SIG-M5 treated with dmso at 0.1 percent for 504 hours (cell line): ENCODE measurements around the gene CADM1.

Experiments
- DNase-seq: peaks from one replicate; lab custom pipeline; 2025; ENCODE audit not compliant: unreplicated experiment; lab: John Stamatoyannopoulos, UW

CADM1 gene

DNA sequence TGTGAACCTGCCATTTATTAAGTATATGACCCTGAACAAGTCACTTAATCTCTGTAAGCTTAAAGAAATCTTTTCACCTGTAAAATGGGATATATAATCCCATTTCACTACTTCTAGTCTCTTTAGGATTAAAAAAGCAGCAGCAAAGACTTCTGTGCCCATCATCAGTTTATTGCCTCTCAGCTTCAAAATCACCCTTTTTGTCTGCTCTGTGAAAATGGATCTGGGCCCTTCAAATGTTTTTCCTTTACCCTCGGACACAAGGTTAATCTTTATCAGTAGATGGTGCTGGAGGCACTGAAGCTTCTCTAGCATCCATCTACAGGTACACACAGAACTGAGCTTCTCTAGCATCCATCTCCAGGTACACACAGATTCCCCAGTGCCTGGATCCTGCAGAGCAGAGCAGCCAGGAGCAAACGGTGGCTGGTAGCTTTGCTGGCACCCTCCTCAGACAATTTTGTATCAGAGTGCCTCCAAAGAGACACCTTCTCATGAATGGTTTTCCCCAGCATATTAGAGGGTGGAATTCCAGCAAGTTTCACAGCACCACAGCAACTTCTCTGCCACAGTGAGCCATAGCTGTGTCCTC, 56.8 kb downstream of the CADM1 start:
- no peak for DNase-seq

DNA sequence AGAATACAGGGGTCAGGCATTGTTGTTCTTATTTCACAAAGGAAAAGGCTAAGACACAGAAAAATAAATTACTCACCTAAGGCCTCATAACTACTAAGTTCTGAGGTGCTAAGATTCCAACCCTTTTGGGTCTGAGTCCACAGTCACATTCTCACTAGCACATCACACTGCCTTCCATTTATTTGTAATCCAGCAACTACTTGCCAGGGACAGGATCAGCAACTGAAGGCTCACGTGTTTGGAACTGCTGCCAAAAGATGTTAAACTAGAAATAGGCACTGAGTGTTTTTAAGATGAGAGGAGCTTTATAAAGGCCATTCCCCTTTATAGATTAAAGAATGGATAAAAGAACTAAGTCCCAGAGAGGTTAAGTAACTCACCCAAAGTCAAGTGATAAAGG, 58.0 kb downstream of the CADM1 start:
- no peak for DNase-seq

DNA sequence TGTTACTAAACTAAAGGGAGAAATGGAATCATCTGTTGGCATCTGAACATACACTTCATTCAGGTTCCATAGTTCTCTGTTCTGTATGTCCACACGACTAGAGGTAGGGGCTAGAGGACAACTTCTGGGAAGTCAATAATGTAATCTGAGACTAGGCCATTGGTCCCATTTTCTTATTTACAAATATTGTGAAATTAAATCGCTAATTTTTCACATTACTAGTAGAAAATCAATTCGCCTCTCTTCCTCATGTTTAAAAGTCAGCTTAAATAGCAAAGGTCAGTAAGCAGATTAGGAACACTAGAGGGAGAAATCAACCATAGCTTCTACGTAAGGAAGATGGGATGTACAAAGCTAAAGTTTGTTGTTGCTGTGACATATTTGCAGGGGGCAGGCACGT, 59.7 kb downstream of the CADM1 start:
- no peak for DNase-seq

DNA sequence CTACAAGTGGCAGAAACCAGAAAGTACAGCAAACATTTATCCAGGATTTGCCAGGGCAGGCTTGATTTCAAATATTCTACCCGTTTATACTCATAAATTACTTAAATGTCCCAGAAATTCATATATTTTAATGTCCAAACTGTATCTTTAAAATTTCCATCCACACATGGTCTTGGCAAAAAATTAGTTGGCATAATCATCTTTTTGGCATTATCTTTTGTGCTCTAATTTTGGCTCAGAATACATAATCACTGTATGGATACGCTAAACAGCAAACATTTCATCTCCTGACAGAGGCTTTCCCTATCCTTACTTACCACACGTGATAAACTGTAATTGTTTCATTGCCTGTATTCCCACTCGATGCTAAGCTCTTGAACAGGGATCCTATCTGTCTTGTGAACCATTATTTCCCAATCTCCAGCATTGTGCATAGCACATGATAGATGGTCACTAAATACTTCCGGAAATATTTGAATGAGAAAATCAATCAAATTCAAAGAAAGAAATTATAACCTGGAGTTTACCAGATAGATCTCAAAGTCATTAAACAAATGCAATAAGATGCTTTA, 64.2 kb downstream of the CADM1 start:
- DNase-seq = no peak

DNA sequence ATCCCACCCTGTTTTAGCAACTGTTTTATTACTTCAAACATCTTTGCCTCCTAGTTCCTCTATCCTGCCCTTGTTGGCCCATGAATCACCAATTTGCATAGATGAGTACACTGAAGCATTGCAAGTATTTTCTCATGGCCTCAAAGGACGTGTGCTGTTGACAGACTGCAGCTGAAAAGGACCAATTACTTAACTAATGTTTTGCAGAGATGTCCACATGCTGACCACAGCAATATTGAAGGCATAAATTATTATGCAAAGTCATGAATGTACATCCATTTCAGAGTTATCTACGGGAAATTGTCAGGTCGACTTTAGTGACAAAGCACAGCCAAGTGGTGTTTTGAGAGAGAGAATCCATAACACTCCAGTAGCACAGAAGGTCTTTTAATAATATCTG, 64.8 kb downstream of the CADM1 start:
- DNase-seq = no peak

DNA sequence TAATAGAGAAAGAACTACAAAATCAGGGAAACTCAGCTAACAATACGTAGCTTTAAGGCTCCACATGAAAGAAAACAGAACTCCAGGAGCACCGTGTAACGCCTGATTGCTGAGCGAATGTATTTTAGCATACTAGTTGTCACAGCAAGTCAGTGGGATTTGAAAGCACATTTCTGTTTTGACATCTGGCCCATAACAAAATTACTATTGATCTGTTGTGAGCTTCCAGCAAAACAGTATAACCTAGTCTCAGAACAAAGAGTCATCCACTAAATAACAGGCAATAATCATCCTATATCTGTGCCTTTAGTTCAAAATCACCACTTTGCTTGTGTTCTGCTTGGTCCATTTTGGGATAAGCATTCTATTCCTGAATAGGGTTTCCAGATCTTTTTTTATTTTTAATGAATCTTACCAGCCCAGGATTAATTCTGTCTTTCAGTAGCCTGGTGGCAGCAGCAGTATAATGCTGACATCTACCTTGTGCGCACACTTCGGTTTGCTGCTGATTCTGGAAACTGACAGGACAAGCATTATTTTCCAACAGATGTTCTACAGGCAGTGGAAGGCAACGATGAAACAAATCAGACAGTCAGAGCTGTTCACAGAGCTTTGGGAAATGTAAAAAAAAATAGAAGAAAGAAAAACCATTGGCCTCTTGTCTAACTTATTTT, 66.2 kb downstream of the CADM1 start:
- DNase-seq = no peak

DNA sequence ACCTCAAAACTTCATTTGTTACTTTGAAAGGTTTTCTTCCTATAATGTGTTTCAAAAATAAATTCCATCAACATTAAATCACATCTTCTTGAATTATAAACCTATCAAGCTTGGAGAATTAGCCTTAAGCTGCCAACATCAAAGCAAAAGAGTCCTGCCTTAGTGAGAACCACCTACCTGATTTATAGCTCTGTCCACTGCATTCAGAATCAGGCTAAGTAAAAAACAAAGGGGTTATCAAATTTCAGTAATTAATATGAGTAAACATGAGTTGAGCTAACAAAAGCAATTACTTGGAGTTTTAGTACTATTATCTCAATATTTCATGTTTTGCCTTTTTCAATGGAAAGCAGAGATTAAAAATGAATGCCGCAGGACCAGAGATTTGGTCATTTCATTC, 73.9 kb downstream of the CADM1 start:
- DNase-seq = no peak

DNA sequence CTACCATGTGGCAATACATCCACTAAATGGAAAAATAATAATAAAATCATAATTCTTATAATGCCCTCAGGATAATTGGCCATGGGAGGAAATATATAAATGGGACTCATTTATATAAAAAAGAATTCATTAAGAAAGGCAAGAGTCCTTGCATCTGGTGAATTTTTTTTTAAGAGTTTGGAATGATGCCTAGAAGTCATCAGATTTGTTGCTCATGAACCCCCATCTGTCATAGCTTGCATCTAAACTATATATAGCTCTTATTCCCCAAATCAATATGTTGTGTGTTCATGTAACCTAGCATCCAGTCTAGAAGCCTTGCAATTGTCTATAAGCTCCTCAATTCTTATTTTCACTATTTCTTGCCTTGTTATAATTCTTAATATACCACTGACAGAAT, 75.9 kb downstream of the CADM1 start:
- no peak for DNase-seq

DNA sequence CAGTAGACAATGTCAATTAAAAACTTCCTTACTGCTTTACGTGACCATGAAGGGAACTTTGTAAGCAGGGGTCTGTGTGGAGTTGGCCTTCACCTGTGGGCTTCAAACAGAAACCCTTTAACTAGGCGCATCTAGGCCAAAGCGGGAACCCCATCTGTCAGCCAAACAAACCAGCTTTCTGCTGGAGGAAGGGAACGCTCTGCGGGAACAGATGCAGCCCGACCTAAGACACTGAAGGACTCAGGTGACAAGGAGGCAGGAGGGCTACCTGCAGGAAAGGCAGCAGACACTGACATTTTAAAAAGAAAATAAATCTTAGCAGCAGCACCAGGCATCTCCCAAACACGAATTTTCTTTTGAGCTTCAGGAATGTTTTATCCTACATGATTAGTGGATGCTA, 78.4 kb downstream of the CADM1 start:
- no peak for DNase-seq

DNA sequence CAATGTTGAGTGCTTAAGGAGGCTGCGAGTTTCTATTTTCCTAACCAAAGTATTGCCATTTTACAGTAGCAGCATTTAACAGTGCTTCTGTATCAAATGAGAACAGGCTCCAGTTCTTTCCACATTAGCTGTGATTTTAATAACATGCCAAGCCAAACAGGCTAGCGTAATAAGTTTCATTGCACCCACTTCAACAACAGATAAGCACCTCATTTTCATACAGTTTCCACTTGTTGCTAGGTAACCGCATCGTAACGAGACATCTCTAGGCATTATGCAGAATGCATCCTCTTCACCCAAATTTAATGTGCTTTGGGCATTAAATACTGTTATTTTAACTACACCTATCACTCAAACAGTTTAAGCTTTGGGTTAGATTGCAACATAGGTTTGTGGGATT, 79.0 kb downstream of the CADM1 start:
- no peak for DNase-seq

DNA sequence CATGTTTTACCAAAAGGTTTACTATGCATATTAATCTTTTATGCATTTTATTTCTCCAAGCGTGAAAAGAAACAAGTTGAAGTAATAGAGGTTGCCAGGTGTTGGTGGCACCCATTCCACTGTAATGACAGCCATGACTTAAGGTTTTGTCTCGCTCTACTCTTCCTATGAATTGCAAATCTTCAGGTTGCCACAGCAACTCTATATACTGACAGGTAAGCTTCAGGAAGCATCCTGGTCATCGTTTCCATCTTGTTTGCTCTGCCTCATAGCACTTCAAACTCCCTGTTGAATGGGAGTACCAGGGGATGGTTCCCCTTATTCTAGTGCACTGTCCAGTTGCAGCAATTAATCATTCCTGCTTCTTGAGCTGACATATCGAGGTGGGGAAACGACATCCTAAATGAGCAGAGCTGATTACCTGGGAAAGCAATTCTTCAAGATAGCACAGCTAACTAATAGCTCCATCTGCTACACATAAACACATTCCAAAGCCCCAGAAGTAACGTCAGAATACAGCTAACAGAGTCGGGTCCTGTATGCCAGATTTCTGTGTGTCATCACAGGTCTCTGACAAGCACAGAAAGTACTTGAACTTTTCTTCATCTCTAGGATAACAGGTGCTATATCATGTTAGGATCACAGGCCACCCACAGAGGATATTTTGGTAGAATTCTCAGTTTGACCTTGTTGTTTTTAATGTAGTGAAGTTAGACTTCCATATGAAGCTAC, 80.3 kb downstream of the CADM1 start:
- no peak for DNase-seq

DNA sequence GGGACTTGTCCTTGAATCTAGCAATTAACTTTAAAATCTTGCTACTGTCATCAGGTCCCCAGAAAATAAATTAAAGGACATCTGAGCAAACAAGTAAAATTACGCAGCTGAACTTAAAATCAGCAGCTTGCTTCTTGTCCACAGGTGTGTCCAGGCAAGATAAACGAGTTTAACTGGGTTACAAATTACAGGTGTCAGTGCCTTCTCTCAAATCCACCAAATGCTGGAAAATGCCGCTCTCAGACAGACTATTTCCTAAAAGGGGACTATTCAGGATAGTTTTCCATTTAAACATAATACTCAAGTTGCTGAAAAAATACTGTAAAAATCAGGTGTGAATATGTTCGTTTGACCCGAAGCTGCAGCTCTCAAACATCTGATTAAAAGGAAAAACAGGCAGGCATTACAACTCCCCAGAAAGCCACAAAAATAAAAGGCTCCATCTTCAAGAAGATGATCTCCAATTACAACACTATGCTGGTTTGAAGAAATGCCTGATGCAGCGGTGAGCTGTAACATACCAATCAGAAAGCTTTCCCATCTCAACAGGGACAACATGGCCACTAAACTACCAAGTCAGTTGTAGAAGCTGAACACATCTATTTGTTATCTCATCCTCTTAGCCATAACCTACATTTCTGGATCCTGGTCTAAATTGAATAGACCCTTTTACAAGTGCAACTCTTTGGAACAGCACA, 82.1 kb downstream of the CADM1 start:
- no peak for DNase-seq

DNA sequence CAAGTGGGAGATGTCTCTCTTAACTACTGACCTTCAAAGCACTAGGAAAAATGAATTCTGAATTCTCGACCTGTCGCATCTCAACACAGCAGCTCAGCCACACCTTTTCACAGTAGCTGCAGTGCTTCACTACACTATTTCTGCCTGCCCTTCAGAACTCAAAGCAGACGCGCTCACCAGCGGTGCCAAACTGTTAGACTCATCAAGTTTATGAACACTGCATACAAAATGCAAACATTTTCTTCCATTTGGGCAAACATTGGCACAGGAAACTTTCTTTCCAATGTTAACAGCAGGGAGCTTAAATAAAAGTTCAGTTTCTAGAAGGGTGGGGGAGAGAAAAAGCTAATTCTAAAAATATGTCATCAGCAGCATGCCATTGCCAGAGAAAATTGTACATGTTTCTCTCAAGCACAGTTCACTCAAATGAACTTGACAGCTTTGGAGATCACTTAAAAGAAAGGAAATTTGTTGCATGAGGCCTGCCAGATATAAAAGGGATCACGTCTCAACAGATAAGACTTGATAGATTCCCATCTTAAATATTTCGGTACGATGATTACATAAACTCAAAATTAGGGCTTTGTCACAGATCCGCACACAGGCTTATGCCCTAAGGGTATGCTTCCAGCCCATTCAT, 82.7 kb downstream of the CADM1 start:
- no peak for DNase-seq

DNA sequence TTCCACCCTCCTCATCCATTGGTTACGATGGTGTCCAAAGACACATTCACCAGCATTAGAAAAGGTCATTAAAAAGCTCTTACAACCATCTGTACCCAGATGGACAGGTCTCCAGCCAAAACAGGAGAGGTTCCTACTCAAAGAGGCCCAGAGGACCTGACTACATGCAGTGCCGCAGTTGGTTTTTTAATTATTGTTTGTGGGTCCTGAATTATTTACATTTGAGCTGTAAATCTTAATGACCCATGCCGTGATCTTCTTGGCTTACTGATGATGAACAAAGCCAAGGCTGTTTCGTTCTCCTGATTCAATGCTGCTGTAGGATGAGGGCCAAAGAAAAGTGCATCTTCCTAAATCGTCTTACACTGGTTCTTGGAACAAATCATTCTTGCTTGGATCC, 83.7 kb downstream of the CADM1 start:
- DNase-seq = no peak

DNA sequence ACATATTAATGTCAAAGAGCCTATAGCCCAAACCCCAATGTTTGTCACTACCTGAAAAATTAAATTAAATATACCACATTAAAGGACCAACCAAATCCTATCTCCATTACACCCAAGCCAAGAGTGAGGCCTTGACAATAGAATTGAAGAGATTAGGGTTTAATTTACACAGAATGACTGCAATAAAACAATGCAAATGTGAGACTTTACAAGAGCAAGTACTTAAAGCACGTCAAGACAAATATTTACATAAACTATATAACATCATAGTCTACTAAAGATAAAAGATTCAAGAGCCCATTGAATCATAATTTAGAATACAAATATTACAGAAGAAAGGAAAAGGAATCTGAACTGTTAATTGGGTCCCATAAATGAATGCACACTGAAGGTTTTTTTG, 85.6 kb downstream of the CADM1 start:
- no peak for DNase-seq

DNA sequence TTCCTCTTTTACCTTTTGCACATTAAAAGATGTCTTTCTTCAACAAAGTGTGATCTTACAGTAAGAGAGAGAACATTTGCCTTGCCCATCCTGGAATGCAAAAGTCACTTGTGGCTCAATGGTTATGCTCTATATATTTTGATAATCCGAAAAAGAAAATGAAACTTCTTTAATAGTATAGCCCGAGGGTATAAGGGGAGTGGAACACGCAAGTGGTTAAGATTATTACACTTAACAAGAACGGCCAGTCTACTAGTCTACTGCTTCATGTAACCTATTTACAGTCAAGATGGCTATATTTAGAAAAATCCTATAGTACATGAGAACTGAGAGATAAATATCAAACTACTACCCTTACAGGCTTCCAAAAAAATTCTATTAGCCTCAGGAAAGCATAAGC, 86.1 kb downstream of the CADM1 start:
- no peak for DNase-seq

DNA sequence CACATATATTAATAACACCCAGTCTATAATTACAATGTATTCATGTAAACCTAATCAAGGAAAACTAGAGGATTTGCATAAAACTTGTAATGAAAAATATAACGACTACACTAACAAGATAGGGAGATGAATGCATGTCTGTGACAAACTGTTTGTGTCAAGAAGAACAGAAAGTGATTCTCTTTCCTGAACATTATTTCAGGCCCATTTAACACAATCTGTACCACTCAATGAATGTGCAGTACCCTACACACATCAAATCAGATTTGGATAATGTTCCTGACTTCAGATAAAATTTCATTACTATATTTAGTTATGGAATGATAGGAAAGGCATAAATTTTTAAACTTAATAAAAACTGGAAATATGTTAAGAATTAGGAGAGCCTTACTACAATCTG, 93.1 kb downstream of the CADM1 start:
- no peak for DNase-seq

DNA sequence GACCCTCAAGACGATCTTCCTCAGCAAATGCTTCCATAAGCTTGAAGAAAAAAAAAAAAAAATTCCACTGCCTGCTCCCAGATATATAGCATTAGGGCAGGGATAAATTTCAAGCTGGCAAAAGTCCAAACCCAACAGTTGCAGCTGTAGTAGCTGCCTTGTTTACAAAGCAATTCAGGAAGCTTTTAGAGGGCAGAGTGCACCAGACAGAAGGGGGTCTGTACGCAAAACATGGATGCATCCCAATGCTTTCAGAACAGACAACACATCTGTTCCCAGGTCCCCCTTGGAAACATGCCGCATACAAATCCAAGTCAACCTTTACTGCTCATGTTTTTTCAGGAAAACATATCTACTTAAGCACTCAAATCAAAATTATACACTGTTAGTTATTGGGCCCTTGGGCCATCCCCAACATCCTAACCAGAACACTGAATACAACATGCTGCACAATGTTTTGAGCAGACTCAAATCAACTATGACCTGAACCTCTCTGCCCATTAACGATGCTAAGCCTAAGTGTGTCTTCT, 94.5 kb downstream of the CADM1 start:
- no peak for DNase-seq

DNA sequence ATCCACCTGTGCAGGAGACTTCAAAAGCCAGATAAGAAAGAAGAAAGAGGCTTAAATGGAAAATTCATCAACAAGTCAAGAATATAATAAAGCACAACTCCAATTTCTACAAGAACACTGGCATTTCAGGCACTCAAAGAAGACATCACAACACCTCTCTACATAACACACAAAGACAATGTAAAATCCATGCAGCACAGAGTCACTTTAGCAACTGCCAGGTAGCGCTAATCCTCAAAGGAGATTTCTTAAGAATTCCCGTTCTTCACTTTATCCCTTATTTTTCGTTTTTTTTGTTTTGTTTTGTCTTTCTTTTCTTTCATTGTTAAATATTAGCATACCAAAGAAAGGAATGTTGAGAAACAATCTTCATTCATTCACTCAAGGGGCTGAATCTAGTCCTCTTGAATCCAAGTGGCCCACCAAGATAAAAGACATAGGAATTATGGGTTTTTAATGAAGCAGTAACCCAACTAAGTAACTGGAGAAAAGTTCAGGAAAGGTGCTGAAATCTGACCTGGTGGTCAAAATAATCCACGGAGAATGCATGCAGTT, 95.0 kb downstream of the CADM1 start:
- DNase-seq = no peak

DNA sequence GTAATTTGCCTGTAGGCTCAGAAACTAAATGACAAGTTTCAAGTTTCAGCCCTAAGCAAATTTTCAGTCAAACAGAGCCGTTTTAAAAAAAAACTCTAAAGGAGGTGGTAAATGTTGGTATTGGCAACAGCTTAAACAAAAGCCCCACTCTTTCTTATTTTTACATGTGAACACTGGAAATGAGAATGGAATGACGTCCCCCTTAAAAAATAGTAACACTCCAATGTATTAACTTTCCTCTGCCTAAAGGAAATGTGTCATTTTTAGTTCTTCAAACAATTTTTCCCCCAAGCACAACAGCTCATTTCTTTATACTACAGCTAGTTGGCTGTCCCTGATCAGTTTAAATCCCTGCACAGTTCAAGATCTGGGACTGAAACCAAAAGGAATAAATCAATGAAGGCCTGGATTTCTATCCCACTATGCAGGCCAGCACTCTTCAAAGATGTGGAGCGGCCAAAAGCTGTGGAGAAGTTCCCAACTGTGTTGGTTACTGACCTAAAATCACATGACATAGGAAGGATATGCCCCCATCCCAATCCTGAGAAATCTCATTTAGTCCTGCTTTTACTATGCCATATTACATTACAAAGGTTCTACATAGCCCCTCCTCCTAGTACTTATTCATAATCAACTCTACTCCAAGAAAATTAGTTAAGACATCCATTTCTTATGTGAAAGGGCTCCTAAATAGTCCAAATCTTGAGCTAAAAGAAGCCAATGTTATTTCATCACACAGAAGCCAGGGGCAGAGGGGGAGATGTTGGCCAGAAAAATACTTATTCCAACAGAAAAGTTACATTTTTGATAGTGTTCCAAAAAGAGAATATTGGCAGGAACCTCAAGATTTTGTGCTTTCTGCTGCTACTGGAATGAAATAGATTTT, 95.9 kb downstream of the CADM1 start:
- no peak for DNase-seq
